Keratinocyte (primary cell): ENCODE results near the gene POLD3. TPM values are rescaled to one million over a fixed set of nuclear protein-coding genes. Genes with fewer than 3 reads are reported as not detected.

ENCODE experiments used
- DNase-seq: peaks from one replicate; pipeline ENCODE4 v3.0.0-alpha.2; 2011; ENCODE audit warnings: low read depth, missing footprints, low spot score
- FAIRE-seq: peaks from 2 replicates; lab custom pipeline; 2011; peaks lifted over from hg19 to GRCh38; lab: Jason Lieb, UNC
- H2AFZ ChIP-seq: 2 replicates; pipeline ENCODE4 v1.6.0; 2012; ENCODE audit warnings: low read length, control low read depth, inconsistent platforms; ENCODE audit not compliant: control insufficient read depth
- H3K27ac ChIP-seq: 2 replicates; pipeline ENCODE4 v1.5.1; 2011; ENCODE audit warnings: low read length; ENCODE audit not compliant: control insufficient read depth, insufficient read depth
- H3K27me3 ChIP-seq: 3 replicates; pipeline ENCODE4 v1.6.0; 2011; ENCODE audit warnings: low read length; ENCODE audit not compliant: control insufficient read depth, insufficient read depth; ENCODE audit errors: extremely low read depth
- H3K36me3 ChIP-seq, 2 experiments: 2 replicates in 1 of 2; 3 replicates in 1 of 2; pipeline ENCODE4 v1.5.1; 2011; ENCODE audit warnings: low read length in 2 of 2, mild to moderate bottlenecking in 1 of 2; ENCODE audit not compliant: control insufficient read depth in 2 of 2, insufficient read depth in 2 of 2; ENCODE audit errors: extremely low read depth in 1 of 2
- H3K4me1 ChIP-seq: 3 replicates; pipeline ENCODE4 v1.5.1; 2011; ENCODE audit warnings: low read length; ENCODE audit not compliant: control insufficient read depth, insufficient read depth; ENCODE audit errors: extremely low read depth
- H3K4me2 ChIP-seq: 3 replicates; pipeline ENCODE4 v1.6.0; 2011; ENCODE audit warnings: low read depth, low read length; ENCODE audit not compliant: control insufficient read depth, insufficient read depth; ENCODE audit errors: extremely low read depth
- H3K4me3 ChIP-seq, 3 experiments: fragments of 200-600 bp in 1 of 3; sonication (generic) in 1 of 3; 2 replicates in 2 of 3; 3 replicates in 1 of 3; pipeline ENCODE4 v1.5.1; 2011 to 2016; ENCODE audit warnings: low read length in 3 of 3, mild to moderate bottlenecking in 3 of 3, control low read depth in 2 of 3, inconsistent platforms in 1 of 3, low read depth in 1 of 3, mixed read lengths in 1 of 3, mixed run types in 1 of 3, moderate library complexity in 1 of 3; ENCODE audit not compliant: control insufficient read depth in 2 of 3, insufficient read depth in 2 of 3; ENCODE audit errors: extremely low read depth in 1 of 3
- H3K79me2 ChIP-seq: 2 replicates; pipeline ENCODE4 v1.6.0; 2012; ENCODE audit warnings: low read length; ENCODE audit not compliant: control insufficient read depth, insufficient read depth
- H3K9ac ChIP-seq: 3 replicates; pipeline ENCODE4 v1.6.0; 2011; ENCODE audit warnings: low read length; ENCODE audit not compliant: control insufficient read depth, insufficient read depth; ENCODE audit errors: extremely low read depth
- H3K9me1 ChIP-seq: 3 replicates; pipeline ENCODE4 v1.6.0; 2011; ENCODE audit warnings: low read length; ENCODE audit not compliant: control insufficient read depth, insufficient read depth; ENCODE audit errors: extremely low read depth
- H3K9me3 ChIP-seq: 2 replicates; pipeline ENCODE4 v1.5.1; 2012; ENCODE audit warnings: low read depth, low read length; ENCODE audit not compliant: control insufficient read depth
- H4K20me1 ChIP-seq: 3 replicates; pipeline ENCODE4 v1.6.0; 2011; ENCODE audit warnings: low read length; ENCODE audit not compliant: control insufficient read depth, insufficient read depth; ENCODE audit errors: extremely low read depth
- EZH2 ChIP-seq: IDR thresholded peaks from one replicate; pipeline ENCODE4 v1.6.1; 2012; ENCODE audit warnings: inconsistent platforms, mild to moderate bottlenecking, low read length, moderate library complexity
- dilution Hi-C: fragments of 300-500 bp; cut with MboI; formaldehyde crosslinking; loops from one replicate; pipeline ENCODE4 v1.7.0; 2020; ENCODE audit warnings: low sequenced_read_pairs; ENCODE audit not compliant: extremely low pct_ligation_motif_present
- polyA plus RNA-seq, 5 experiments: library from polyadenylated mRNA; depleted of rRNA in 3 of 5; stranded (reverse) in 3 of 5; stranded (forward) in 1 of 5; unstranded in 1 of 5; fragments of >200 nt; gene quantifications; 1 replicate in 1 of 5; 2 replicates in 3 of 5; 3 replicates in 1 of 5; pipeline versions ENCODE4 v1.2.1 to v1.2.3, GENCODE V29; 2011 to 2012; ENCODE audit warnings: missing spikeins in 2 of 5, low read depth in 1 of 5, low replicate concordance in 1 of 5
- TF ChIP-seq, protein P1 (sequence below), 3 experiments: IDR thresholded peaks in 1 of 3; conservative IDR thresholded peaks in 1 of 3; optimal IDR thresholded peaks in 1 of 3; 2 replicates in 2 of 3; 3 replicates in 1 of 3; pipeline versions ENCODE3 to v1.5.1; 2011; ENCODE audit warnings: low read length in 3 of 3, mild to moderate bottlenecking in 3 of 3, moderate library complexity in 2 of 3, control low read depth in 1 of 3, inconsistent platforms in 1 of 3; ENCODE audit not compliant: insufficient read depth in 2 of 3; ENCODE audit errors: extremely low read depth in 1 of 3

The POLD3 gene
- polyA plus RNA-seq, 1 donor (not counting 4 experiments of a cell fraction or from before 2014, with no cell fraction given): 16.7 TPM

DNA sequence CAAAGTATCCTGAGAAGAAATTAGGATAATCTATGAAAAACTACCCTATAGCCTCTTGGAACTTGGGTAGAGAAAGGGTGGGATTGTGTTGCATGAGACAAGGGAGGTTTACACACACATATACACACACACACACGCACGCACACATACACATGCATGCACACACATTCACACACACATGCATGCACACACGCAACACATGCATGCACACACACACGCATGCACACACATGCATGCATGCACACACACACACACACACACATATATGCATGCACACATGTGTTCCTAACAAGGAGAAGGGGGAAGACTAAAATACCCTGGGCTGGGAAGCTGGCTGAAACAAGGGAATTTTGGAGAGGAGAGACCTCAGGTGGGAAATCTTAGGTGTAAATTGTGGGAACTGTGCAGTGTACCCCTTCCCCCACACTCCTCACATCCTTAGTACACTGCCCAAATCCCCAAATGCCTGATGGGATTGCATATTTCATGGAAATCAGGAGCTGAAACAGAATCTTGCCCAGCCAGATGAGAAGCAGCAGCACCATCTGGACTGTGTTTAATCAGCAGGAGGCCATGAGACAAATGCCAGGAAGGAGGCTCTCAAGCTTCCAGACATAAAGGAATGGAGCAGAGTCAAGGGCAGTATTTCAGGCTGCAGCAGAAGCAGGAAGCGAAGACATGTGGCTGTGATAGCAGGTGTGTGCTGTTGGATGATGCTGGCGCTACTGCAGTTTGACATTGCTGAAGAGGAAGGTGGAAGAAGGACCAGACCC is 14.6 kb upstream of the POLD3 start:
- Histone ChIP-seq H3K9ac (no peak overlapping the region), H3K4me1 (no peaks in the 10 kb centered on the region), H3K27me3 (no peaks in the 10 kb centered on the region), H3K9me3 (no peaks in the 10 kb centered on the region), H3K27ac (no peak overlapping the region), H4K20me1 (no peaks in the 10 kb centered on the region), H3K4me2 (no peak overlapping the region), H3K9me1 (no peaks in the 10 kb centered on the region), H3K79me2 (no peaks in the 10 kb centered on the region), H3K4me3 (no peak overlapping the region), H3K36me3 (no peaks in the 10 kb centered on the region), H2AFZ (no peak overlapping the region)
- dilution Hi-C loops: no loop called here
- no peak for FAIRE-seq
- DNase-seq: no peak
- TF ChIP-seq EZH2: no peak
- TF ChIP-seq, protein P1, sequence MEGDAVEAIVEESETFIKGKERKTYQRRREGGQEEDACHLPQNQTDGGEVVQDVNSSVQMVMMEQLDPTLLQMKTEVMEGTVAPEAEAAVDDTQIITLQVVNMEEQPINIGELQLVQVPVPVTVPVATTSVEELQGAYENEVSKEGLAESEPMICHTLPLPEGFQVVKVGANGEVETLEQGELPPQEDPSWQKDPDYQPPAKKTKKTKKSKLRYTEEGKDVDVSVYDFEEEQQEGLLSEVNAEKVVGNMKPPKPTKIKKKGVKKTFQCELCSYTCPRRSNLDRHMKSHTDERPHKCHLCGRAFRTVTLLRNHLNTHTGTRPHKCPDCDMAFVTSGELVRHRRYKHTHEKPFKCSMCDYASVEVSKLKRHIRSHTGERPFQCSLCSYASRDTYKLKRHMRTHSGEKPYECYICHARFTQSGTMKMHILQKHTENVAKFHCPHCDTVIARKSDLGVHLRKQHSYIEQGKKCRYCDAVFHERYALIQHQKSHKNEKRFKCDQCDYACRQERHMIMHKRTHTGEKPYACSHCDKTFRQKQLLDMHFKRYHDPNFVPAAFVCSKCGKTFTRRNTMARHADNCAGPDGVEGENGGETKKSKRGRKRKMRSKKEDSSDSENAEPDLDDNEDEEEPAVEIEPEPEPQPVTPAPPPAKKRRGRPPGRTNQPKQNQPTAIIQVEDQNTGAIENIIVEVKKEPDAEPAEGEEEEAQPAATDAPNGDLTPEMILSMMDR (optimal IDR thresholded peaks at IDR 0.05 in 1 of 3, IDR thresholded peaks at IDR 0.05 in 1 of 3, conservative IDR thresholded peaks at IDR 0.05 in 1 of 3; ENCODE audit: extremely low read depth in 1 of 3, insufficient read depth in 2 of 3, low read length in 3 of 3): no peak

DNA sequence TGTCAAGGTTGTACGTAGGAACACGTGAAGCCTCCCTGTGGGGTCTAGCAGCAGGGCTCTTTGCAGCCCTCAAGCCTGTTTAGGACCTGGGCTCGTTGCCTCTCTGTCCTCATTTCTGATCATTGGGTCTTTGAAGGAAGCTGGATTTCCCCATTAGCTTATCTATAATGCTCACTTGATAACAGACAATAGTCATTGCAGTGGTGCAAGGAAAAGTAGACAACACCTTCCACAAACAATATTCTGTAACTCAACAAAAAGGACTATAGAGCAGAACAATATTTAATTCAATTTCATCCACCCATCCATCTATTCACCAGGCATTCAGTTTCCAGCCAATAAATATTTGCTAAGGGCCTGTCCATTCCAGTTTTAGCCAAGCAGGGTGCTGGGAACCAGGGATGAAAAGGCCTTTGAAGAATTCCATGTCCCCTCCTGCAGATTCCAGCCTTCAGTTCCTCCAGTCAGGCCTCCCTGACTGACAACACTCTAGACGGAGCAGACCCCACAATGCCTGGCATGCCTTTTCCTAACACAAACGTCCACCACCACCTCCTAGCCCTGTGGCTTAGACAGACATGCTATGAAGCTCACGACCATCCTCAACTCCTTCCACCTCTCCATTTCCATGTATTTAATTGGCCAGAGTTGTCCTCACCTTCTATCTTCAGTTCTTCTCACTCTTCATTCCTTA is 12.7 kb upstream of the POLD3 start:
- FAIRE-seq: no peak

More for the DNA sequence above, 12.7 kb upstream of the POLD3 start:
- H3K27ac ChIP-seq: no peak overlapping the region
- no peak overlapping the region for H2AFZ ChIP-seq
- no peaks in the 10 kb centered on the region for H3K79me2 ChIP-seq
- H3K9me3 ChIP-seq: no peaks in the 10 kb centered on the region
- TF ChIP-seq, protein P1 (optimal IDR thresholded peaks at IDR 0.05 in 1 of 3, IDR thresholded peaks at IDR 0.05 in 1 of 3, conservative IDR thresholded peaks at IDR 0.05 in 1 of 3; ENCODE audit: extremely low read depth in 1 of 3, insufficient read depth in 2 of 3, low read length in 3 of 3): no peak
- no peak for TF ChIP-seq EZH2
- no peak overlapping the region for H3K9ac ChIP-seq
- DNase-seq: no peak
- H3K27me3 ChIP-seq: no peaks in the 10 kb centered on the region
- no peak overlapping the region for H3K4me2 ChIP-seq
- no peaks in the 10 kb centered on the region for H4K20me1 ChIP-seq
- H3K9me1 ChIP-seq: no peaks in the 10 kb centered on the region
- no peaks in the 10 kb centered on the region for H3K36me3 ChIP-seq
- no peaks in the 10 kb centered on the region for H3K4me1 ChIP-seq
- dilution Hi-C loops: no loop called here
- no peak overlapping the region for H3K4me3 ChIP-seq
